IPS DF 19.7 (cell line): ENCODE results near the gene ATRNL1.
A peak's percentile ranks its signal among the peaks of the same experiment; 100 is the strongest.
"Not testable (repeated sequence)": the region's sequence is repeated elsewhere in the genome, so short reads cannot be mapped to it uniquely, and the experiment has no call there.

Experiments
- DNase-seq: peaks from one replicate; pipeline ENCODE4 v3.0.0-alpha.2; 2013; ENCODE audit warnings: low read depth, low spot score

Gene ATRNL1

GRCh38 chr10:115409347-115409746, 316.2 kb downstream of the ATRNL1 start:
- no peak for DNase-seq

GRCh38 chr10:115417585-115418265, 324.6 kb downstream of the ATRNL1 start:
- DNase-seq, result peak; percentile 35

GRCh38 chr10:115422624-115423023, 329.5 kb downstream of the ATRNL1 start:
- DNase-seq, result no peak

- no peak for DNase-seq
Observed at GRCh38 chr10:115427611-115428010, 334.4 kb downstream of the ATRNL1 start.

DNA sequence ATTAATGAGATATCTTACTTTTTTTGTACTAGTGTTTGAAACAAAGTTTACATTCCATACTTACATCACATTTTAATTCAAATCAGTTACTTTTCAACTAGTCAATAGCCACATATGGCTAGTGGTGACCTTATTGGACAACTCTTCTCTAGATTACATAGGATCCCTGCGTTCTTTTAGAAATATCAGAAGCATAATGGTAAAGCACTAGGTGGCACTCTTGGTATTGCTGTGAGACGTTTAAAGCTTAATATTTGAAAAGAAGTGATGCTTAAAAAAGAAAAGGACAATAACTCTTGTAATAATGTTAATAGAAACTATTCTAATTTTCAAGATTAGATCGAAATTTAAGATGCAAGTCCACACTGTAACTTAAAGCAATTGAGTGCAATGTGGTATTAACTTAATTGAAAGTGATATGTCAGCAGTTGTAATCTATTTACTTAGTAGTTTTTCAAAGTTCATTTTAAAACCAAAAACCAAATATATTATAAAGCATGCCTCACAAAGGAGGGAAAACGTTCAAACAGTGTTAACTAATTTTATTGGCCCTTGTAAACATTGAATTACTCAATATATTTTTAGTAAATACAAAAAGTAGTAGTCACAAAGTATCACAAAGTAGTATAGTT, 339.1 kb downstream of the ATRNL1 start:
- no peak for DNase-seq

DNA sequence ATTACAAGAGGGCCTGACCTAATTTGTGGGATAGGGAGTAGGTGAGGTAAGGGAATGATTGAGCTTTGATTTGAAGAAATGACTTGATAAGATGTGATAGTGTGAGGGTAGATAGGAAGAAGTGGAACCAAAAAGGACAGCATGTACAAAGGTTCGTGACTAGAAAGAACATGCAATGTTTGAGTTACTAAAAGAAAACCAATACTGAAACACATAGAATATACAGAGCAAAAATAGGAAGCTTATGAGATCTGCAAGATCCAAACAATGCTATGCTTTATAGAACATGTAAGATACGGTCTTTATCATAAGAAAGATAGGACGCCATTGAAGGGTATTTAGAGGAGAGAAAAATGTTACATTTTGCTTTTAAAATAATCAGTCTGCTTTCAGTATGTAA, 343.8 kb downstream of the ATRNL1 start:
- DNase-seq, result no peak

DNA sequence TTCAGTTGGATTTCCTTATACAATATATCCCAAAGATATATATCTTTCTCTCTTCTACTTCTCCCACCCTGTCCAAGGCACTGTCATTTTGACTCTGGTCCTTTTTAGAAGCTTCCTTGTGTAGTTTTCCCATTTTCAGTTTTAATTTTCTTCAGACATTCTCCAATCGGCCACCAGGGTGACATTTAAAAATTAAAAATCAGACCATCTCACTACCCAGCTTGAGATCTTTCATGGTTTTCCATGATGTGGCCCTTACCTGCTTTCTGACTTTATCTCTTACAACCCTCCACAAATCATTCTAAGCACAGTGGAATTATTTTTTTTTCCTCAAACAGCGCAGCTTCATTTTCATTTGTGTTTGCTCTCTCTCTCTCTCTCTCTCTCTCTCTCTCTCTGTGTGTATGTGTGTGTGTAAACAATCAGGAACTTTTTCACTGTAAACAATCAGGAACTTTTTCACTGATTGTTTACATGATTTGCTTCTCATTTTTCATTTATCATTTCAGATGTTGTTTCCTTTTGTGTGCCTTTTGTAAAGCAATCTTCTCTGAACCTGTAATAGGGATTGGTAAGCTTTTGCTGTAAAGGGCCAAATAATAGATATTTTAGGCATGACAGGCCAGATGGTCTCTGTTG, 348.9 kb downstream of the ATRNL1 start:
- no peak for DNase-seq

- no peak for DNase-seq
Observed at GRCh38 chr10:115456812-115457211, 363.6 kb downstream of the ATRNL1 start.

DNA sequence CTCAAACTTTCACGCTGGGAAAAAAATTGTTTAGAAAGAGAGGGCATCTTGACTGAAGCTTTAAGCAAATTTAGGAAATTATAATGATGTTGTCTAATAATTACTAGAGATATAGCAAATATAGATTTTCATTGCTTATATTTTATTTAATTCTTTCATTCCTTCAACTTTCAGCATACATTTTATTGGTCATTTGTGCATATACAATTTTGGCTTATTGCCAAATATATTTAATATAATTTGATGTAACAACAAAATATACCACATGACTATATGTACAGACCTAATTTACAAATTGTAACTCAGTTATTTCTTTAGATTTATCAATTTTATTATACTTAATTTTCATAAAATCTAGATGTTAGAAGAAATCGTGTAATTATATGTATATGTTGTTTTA, 390.1 kb downstream of the ATRNL1 start:
- DNase-seq, result no peak

DNA sequence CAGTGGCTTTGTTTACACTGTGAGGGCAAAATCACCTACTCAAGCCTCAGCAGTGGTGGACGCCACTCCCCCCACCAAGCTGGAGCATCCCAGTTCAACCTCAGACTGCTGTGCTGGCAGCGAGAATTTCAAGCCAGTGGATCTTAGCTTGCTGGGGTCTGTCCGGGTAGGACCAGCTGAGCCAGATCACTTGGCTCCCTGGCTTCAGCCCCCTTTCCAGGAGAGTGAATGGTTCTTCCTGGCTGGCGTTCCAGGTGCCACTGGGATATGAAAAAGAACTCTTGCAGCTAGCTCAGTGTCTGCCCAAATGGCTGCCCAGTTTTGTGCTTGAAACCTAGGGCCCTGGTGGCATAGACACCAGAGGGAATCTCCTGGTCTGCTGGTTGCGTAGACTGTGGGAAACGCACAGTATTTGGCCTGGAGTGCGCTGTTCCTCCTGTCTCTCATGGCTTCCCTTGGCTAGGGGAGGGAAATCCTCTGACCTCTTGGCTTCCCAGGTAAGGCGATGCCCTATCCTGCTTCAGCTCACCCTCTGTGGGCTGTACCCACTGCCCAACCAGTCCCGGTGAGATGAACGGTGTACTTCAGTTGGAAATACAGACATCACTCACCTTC, 398.5 kb downstream of the ATRNL1 start:
- DNase-seq, result no peak

DNA sequence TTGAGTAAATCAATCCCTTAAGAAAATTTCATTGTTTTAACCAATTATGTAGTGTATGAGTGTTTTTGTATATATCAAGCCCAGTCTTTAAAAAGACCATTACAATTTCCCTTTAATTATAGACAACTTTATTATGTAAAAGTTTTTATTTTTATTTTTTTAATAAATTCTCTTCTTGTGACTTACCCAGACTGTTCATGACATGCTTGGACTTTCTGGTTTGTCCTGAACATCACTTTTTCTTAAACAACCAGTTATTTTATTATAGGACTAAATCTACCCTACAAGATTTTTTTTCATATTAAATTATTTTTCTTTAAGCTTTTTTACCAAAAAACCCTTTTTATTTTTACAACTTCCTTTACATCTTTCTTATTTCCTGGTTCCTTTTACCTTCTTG, 410.4 kb downstream of the ATRNL1 start:
- no peak for DNase-seq

DNA sequence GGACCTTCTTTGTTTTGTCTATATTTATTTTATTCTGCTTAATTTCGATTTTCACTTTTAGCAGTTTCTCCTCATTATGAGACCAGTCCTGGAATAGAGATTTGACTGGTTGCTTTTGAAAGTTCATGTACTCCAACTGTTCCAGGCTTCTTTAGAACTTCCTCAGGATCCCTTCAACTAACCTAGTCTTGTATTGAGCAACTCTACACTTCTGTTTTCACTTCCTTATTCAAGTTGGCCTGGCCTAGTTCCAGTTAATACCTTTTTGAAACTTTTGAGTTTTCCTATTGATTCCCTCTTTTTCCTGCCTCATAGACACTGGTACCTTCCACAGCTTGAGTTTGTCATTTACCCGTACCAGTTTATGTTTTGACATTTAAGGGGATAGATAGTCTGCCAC, 421.7 kb downstream of the ATRNL1 start:
- DNase-seq, result no peak

DNA sequence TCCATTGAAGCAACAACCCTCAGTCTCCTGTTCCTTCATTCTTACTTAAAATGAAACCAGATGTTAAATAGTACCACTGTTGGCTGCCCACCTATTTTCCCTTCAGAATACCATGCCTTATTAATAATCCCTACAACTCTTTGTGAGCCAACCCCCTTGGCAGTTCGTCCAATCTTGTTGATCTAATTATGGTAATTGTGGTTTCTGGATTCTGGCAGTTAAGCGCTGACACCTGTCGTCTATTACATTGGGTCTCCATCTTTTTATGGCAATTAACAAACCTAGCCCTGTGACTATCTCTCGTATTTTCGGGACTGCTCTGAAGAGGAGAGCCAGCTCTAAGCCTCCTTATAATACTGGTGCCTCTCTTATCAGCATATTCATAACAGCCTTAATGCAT, 432.0 kb downstream of the ATRNL1 start:
- DNase-seq, result no peak

DNA sequence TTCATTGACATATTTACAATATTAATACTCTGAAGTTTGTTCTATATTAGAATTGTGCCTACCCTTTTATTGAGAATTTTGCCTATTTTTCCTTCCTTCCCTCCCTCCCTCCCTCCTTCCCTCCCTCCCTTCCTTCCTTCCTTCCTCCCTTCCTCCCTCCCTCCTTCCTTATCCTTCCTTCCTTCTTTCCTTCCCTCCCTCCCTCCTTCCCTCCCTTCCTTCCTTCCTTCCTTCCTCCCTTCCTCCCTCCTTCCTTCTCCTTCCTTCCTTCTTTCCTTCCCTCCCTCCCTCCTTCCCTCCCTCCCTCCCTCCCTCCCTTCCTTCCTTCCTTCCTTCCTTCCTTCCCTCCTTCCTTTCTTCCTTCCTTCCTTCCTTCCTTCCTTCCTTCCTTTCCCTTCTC, 434.5 kb downstream of the ATRNL1 start:
- not testable (repeated sequence) for DNase-seq

GRCh38 chr10:115536401-115536800, 443.2 kb downstream of the ATRNL1 start:
- DNase-seq, result not testable (repeated sequence)

DNA sequence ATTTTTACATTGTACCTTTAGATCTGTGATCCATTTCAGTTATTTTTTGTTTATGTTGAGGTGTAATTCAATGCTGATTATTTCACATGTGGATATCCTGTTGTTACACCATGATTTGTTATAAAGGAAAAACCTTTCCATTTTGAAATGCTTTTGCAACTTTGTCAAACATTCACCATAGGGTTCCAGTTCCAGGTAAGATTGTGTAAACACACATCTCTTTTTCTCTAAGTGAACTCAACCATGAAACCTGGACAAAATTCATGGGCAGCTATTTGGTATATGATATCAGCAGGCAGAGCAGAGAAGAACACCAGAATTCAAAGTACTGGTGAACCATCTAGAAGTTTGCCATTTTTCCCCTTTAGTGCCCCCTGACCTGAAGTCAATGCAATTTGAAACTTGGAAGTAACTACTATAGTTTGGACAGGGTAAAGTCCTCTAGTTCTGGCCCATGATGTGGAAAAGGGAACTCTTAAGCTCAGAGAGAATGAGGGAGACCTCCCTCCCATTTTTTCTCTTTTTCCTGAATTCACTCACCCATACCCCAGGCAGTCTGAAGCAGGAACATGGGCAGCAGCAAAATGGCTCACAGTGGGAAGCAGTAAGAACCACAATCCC, 446.1 kb downstream of the ATRNL1 start:
- no peak for DNase-seq

GRCh38 chr10:115555887-115556402, 462.8 kb downstream of the ATRNL1 start:
- no peak for DNase-seq

GRCh38 chr10:115558252-115558651, 465.1 kb downstream of the ATRNL1 start:
- DNase-seq, result peak; percentile 7

DNA sequence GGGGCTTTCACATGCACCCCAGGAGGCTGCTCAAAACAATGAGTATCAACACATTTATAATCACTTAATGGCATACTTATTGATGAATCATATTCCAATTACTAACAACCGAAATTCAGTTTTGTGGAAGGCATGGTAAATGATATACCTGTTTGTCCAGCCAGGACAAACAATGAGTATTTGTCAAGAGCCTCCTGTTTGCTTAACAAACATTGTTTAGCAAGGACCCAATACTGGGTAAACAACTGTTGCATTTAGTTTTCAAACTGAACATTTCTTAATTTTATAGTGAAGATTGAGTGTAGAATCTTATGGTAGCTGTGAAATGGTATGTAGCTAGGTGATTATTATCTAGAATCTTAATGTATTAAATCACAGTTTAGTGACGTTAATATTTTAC, 473.7 kb downstream of the ATRNL1 start:
- DNase-seq, result no peak

DNA sequence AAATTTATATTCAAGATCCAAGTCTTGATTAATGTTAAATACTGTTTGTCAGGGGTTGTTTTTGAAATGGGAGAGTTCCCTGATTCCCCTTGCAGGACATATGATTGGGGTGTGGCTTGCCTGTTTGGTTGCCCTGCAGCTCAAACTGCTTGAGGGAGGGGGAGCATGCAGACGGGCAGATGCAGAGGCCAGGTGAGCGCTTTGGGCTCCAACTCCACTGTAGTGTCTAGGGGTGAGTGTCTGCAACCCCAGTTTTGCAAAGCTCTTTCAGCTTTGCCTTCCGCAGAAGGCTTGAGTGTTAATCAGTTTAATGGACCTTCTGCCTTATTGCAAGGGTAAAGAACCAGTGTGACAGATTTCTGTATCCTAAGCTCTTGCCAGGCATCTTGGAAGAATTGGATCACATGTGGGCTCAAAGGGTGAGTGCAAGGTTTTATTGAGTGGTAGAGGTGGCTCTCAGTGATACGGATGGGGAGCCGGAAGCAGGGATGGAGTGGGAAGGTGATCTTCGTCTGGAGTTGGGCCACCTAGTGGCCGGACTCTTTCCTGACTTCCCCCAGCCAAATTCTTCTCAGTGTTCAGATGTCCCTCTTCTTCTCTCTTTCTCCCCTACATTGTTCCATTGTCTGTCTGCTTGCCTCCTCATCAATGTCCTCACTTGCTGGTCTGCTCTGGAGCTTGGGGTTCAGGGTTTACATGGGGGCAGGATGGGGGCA, 479.7 kb downstream of the ATRNL1 start:
- peak; percentile 15 for DNase-seq

DNA sequence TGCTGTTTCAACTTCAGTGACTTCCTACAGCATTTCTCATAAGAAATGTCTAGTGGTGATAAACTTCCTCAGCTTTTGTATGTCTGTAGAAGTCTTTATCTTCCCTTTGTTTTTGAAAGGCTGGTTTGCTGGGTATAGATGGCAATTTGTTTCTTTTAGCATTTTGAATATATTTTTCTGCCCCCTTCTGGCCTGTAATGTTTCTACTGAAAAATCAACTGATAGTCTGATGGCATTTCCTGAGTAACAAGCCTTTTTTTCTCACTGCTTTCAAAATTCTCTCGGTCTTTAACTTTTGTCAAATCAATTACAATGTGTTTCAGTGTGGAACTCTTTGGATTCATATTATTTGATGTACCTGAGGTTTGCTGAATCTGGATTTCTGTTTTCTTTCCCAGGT, 487.1 kb downstream of the ATRNL1 start:
- no peak for DNase-seq
